Endothelial cell of umbilical vein (primary cell): ENCODE data around the gene NCOA5. TPM values are rescaled to one million over a fixed set of nuclear protein-coding genes. Genes with fewer than 3 reads are reported as not detected.

Experiments used
- BruUV-seq: library from RNA; stranded (reverse); fragments of 400-500 nt; replicated peaks from 2 replicates; lab custom pipeline; 2021; lab: Mats Ljungman, UMichigan
- CTCF ChIA-PET: fragments of 300-600, 350-600 bp; sonication (Branson Sonifier 250); formaldehyde crosslinking; loops from one replicate; lab custom pipeline; 2021; ENCODE audit warnings: antibody characterized with exemption, inconsistent platforms; lab: Charles Lee
- POLR2A ChIA-PET: fragments of 300-600, 350-600 bp; sonication (Branson Sonifier 250); formaldehyde crosslinking; loops from one replicate; lab custom pipeline; 2021; ENCODE audit warnings: antibody characterized with exemption, inconsistent platforms; lab: Charles Lee
- DNase-seq: peaks from one replicate; pipeline ENCODE4 v3.0.0-alpha.2; 2011; ENCODE audit warnings: low read depth, low spot score
- FAIRE-seq: peaks from 2 replicates; lab custom pipeline; 2011; peaks lifted over from hg19 to GRCh38; lab: Jason Lieb, UNC
- H2AFZ ChIP-seq: 2 replicates; pipeline ENCODE4 v1.6.0; 2012; ENCODE audit warnings: low read depth, low read length, control low read depth, inconsistent platforms
- H3K27ac ChIP-seq: 2 replicates; pipeline ENCODE4 v1.5.1; 2011; ENCODE audit warnings: low read depth, mild to moderate bottlenecking, control low read depth, low read length, moderate library complexity; ENCODE audit not compliant: insufficient read depth
- H3K27me3 ChIP-seq, 2 experiments: 2 replicates each; pipeline versions ENCODE4 v1.6.0 to v1.6.1; 2011; ENCODE audit warnings: low read length in 2 of 2, mixed read lengths in 1 of 2; ENCODE audit not compliant: control insufficient read depth in 2 of 2, insufficient read depth in 2 of 2
- H3K36me3 ChIP-seq, 2 experiments: 2 replicates in 1 of 2; 3 replicates in 1 of 2; pipeline ENCODE4 v1.5.1; 2011; ENCODE audit warnings: low read length in 2 of 2, mild to moderate bottlenecking in 1 of 2, moderate library complexity in 1 of 2; ENCODE audit not compliant: control insufficient read depth in 2 of 2, insufficient read depth in 2 of 2; ENCODE audit errors: extremely low read depth in 1 of 2
- H3K4me1 ChIP-seq: 3 replicates; pipeline ENCODE4 v1.5.1; 2011; ENCODE audit warnings: mild to moderate bottlenecking, low read length; ENCODE audit not compliant: control insufficient read depth, insufficient read depth; ENCODE audit errors: extremely low read depth
- H3K4me2 ChIP-seq: 2 replicates; pipeline ENCODE4 v1.6.1; 2011; ENCODE audit warnings: low read length, control low read depth, mixed read lengths; ENCODE audit not compliant: insufficient read depth
- H3K4me3 ChIP-seq, 3 experiments: fragments of 200-600 bp in 1 of 3; sonication (generic), shearing (Covaris generic) in 1 of 3; replicated peaks in 1 of 3; 2 replicates each; pipeline ENCODE4 v1.5.1; 2011 to 2016; ENCODE audit warnings: control low read depth in 3 of 3, low read length in 3 of 3, mild to moderate bottlenecking in 2 of 3, inconsistent platforms in 1 of 3, low read depth in 1 of 3, moderate library complexity in 1 of 3; ENCODE audit not compliant: insufficient read depth in 1 of 3
- H3K79me2 ChIP-seq: 2 replicates; pipeline ENCODE4 v1.6.0; 2012; ENCODE audit warnings: low read length, inconsistent platforms; ENCODE audit not compliant: control insufficient read depth, insufficient read depth
- H3K9ac ChIP-seq: replicated peaks from 2 replicates; pipeline ENCODE3; 2011; ENCODE audit warnings: low read length, control low read depth; ENCODE audit not compliant: insufficient read depth; ENCODE audit errors: extremely low read depth
- H3K9me1 ChIP-seq: replicated peaks from 3 replicates; pipeline ENCODE4 v1.6.0; 2011; ENCODE audit warnings: mild to moderate bottlenecking, low read length; ENCODE audit not compliant: control insufficient read depth, insufficient read depth; ENCODE audit errors: extremely low read depth
- H3K9me3 ChIP-seq: replicated peaks from 2 replicates; pipeline ENCODE4 v1.5.1; 2012; ENCODE audit warnings: low read length, inconsistent platforms; ENCODE audit not compliant: control insufficient read depth, insufficient read depth
- H4K20me1 ChIP-seq: replicated peaks from 2 replicates; pipeline ENCODE3; 2011; ENCODE audit warnings: mild to moderate bottlenecking, low read length; ENCODE audit not compliant: control insufficient read depth, insufficient read depth; ENCODE audit errors: extremely low read depth
- CTCF ChIP-seq, 2 donors: IDR thresholded peaks; 1 replicate in 1 of 2; 2 replicates in 1 of 2; pipeline ENCODE4 v1.5.1; 2011; ENCODE audit warnings: low read length in 2 of 2, mild to moderate bottlenecking in 2 of 2, moderate library complexity in 2 of 2, control low read depth in 1 of 2, inconsistent platforms in 1 of 2, low read depth in 1 of 2; ENCODE audit not compliant: insufficient read depth in 1 of 2; ENCODE audit errors: extremely low read depth in 1 of 2
- EZH2 ChIP-seq: IDR thresholded peaks from 2 replicates; pipeline ENCODE4 v1.6.1; 2012; ENCODE audit warnings: borderline replicate concordance, low read depth, mild to moderate bottlenecking, moderate library complexity, low read length, inconsistent platforms; ENCODE audit not compliant: severe bottlenecking
- FOS ChIP-seq: IDR thresholded peaks from 2 replicates; pipeline ENCODE4 v1.6.1; 2011; ENCODE audit warnings: mild to moderate bottlenecking, low read length, moderate library complexity, borderline replicate concordance; ENCODE audit not compliant: insufficient read depth
- GATA2 ChIP-seq: IDR thresholded peaks from 2 replicates; pipeline ENCODE4 v1.7.0; 2011; ENCODE audit warnings: low read depth, mild to moderate bottlenecking, moderate library complexity, mixed read lengths, low read length; ENCODE audit not compliant: insufficient read length, insufficient read depth
- JUN ChIP-seq: IDR thresholded peaks from 2 replicates; pipeline ENCODE4 v1.6.1; 2011; ENCODE audit warnings: borderline replicate concordance, low read depth; ENCODE audit not compliant: insufficient read length, insufficient read depth
- MYC ChIP-seq: IDR thresholded peaks from one replicate; pipeline ENCODE4 v1.6.1; 2011; ENCODE audit warnings: mild to moderate bottlenecking, low read depth, low read length
- POLR2A ChIP-seq: IDR thresholded peaks from 2 replicates; pipeline ENCODE4 v1.6.1; 2012; ENCODE audit warnings: low read depth, mild to moderate bottlenecking, control low read depth, low read length
- POLR2AphosphoS5 ChIP-seq: IDR thresholded peaks from 2 replicates; pipeline ENCODE4 v1.6.1; 2012; ENCODE audit warnings: low read depth, mild to moderate bottlenecking, control low read depth, low read length, moderate library complexity; ENCODE audit not compliant: insufficient read depth
- dilution Hi-C: fragments of 300-500 bp; cut with MboI; formaldehyde crosslinking; loops from one replicate; pipeline ENCODE4 v1.15.0; 2019; ENCODE audit warnings: low sequenced_read_pairs; ENCODE audit not compliant: extremely low pct_ligation_motif_present
- intact Hi-C: fragments of 100-400 bp; cut with micrococcal nuclease; formaldehyde crosslinking; loops from one replicate; pipeline ENCODE4 v1.10.0; 2022
- polyA plus RNA-seq, 4 experiments: library from polyadenylated mRNA; depleted of rRNA in 3 of 4; stranded (reverse) in 3 of 4; unstranded in 1 of 4; fragments of >200 nt; gene quantifications; 2 replicates each; pipeline versions ENCODE4 v1.2.1 to v1.2.3, GENCODE V29; 2011 to 2012; ENCODE audit warnings: missing spikeins in 1 of 4
- total RNA-seq: library from RNA; stranded (reverse); gene quantifications from 2 replicates; pipeline ENCODE4 v1.2.3, GENCODE V29; 2021
- TF ChIP-seq, protein P1 (sequence below): IDR thresholded peaks from 2 replicates; pipeline ENCODE4 v1.6.1; 2011; ENCODE audit not compliant: insufficient read depth, insufficient read length

NCOA5 gene
- total and polyA plus RNA-seq, 2 donors (not counting 3 experiments of a cell fraction or from before 2014, with no cell fraction given) = 32.0 to 39.5 TPM

GRCh38 chr20:46035253-46035652, 54.5 kb downstream of the NCOA5 start:
- no peak overlapping the region for H3K27ac ChIP-seq
- H2AFZ ChIP-seq = no peak overlapping the region
- no TSS peak for BruUV-seq
- H3K36me3 ChIP-seq = no peaks in the 10 kb centered on the region
- dilution Hi-C loops = no loop called here
- TF ChIP-seq CTCF (IDR thresholded peaks at IDR 0.05; ENCODE audit: extremely low read depth in 1 of 2, insufficient read depth in 1 of 2, low read depth in 1 of 2, low read length in 2 of 2) = no peak
- TF ChIP-seq, protein P1, sequence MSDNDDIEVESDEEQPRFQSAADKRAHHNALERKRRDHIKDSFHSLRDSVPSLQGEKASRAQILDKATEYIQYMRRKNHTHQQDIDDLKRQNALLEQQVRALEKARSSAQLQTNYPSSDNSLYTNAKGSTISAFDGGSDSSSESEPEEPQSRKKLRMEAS = no peak
- TF ChIP-seq POLR2AphosphoS5 = no peak
- no peak for TF ChIP-seq POLR2A
- no peak for TF ChIP-seq GATA2
- TF ChIP-seq MYC = no peak
- no peak for TF ChIP-seq JUN
- no peak for TF ChIP-seq EZH2
- no peak for TF ChIP-seq FOS
- H3K9me3 ChIP-seq = no peaks in the 10 kb centered on the region
- no peaks in the 10 kb centered on the region for H3K9me1 ChIP-seq
- H4K20me1 ChIP-seq = no peaks in the 10 kb centered on the region
- ChIA-PET POLR2A (no interaction called here), CTCF (no interaction called here)
- no peak overlapping the region for H3K4me2 ChIP-seq
- no peak overlapping the region for H3K9ac ChIP-seq
- no peaks in the 10 kb centered on the region for H3K4me1 ChIP-seq
- H3K4me3 ChIP-seq = no peak overlapping the region
- intact Hi-C loops = no loop called here
- FAIRE-seq = no peak
- H3K27me3 ChIP-seq = peaks cover 31 to 35% of the 10 kb centered on the region in 2 experiments
- DNase-seq = no peak
- H3K79me2 ChIP-seq = no peaks in the 10 kb centered on the region
